ENCODE results near the gene EEF1AKMT1. TPM values are rescaled to one million over a fixed set of nuclear protein-coding genes. Genes with fewer than 3 reads are reported as not detected.

EEF1AKMT1 gene
- polyA plus RNA-seq, 1 donor from 2014 or later: 8.2 TPM

GRCh38 chr13:20796791-20797508, 23.2 kb upstream of the EEF1AKMT1 start:
- no peaks in the 10 kb centered on the region for H3K27me3 ChIP-seq (ENCODE audit: insufficient read depth, low read depth, low read length)
- no peak overlapping the region for H3K27ac ChIP-seq (ENCODE audit: low read length)
- H3F3A ChIP-seq (ENCODE audit: insufficient read depth, low read length, poor library complexity, severe bottlenecking): no peaks in the 10 kb centered on the region
- H3K9me3 ChIP-seq (ENCODE audit: low read length): no peaks in the 10 kb centered on the region
- no peak overlapping the region for H3K4me3 ChIP-seq (ENCODE audit: low read length)
- H3K9ac ChIP-seq (ENCODE audit: low read length): no peak overlapping the region
- H3K4me2 ChIP-seq (ENCODE audit: low read length): no peak overlapping the region
- H3K79me2 ChIP-seq (replicated peaks; ENCODE audit: insufficient read depth, low read length): no peaks in the 10 kb centered on the region
- H2AFZ ChIP-seq (ENCODE audit: low read depth, low read length): no peak overlapping the region
- H3K36me3 ChIP-seq (ENCODE audit: insufficient read depth, low read length): peaks cover 3% of the 10 kb centered on the region
- TF ChIP-seq EP300 (conservative IDR thresholded peaks at IDR 0.05; ENCODE audit: poor library complexity, severe bottlenecking) (no peak), MXI1 (conservative IDR thresholded peaks at IDR 0.05; ENCODE audit: poor library complexity, severe bottlenecking) (no peak)
- H3K9me2 ChIP-seq (ENCODE audit: insufficient read depth, low read length): no peaks in the 10 kb centered on the region
- H4K20me1 ChIP-seq (ENCODE audit: insufficient read depth): no peaks in the 10 kb centered on the region

- Histone ChIP-seq H3K9me2 (ENCODE audit: insufficient read depth, low read length) (no peaks in the 10 kb centered on the region), H3F3A (ENCODE audit: insufficient read depth, low read length, poor library complexity, severe bottlenecking) (no peaks in the 10 kb centered on the region), H2AFZ (ENCODE audit: low read depth, low read length) (no peak overlapping the region), H3K9me3 (ENCODE audit: low read length) (no peaks in the 10 kb centered on the region), H3K9ac (ENCODE audit: low read length) (no peak overlapping the region), H3K27ac (ENCODE audit: low read length) (no peak overlapping the region), H3K27me3 (ENCODE audit: insufficient read depth, low read depth, low read length) (no peaks in the 10 kb centered on the region), H3K4me2 (ENCODE audit: low read length) (no peak overlapping the region), H3K4me3 (ENCODE audit: low read length) (no peak overlapping the region), H3K79me2 (replicated peaks; ENCODE audit: insufficient read depth, low read length) (no peaks in the 10 kb centered on the region), H3K36me3 (ENCODE audit: insufficient read depth, low read length) (peaks cover 8% of the 10 kb centered on the region), H4K20me1 (ENCODE audit: insufficient read depth) (no peaks in the 10 kb centered on the region)
- no peak for TF ChIP-seq TAF1 (IDR thresholded peaks at IDR 0.05; ENCODE audit: low read depth)
Observed at GRCh38 chr13:20789665-20790064, 15.9 kb upstream of the EEF1AKMT1 start.

- H4K20me1 ChIP-seq (ENCODE audit: insufficient read depth): no peaks in the 10 kb centered on the region
- no peaks in the 10 kb centered on the region for H3K9me2 ChIP-seq (ENCODE audit: insufficient read depth, low read length)
- H3K27me3 ChIP-seq (ENCODE audit: insufficient read depth, low read depth, low read length): no peaks in the 10 kb centered on the region
- H3K27ac ChIP-seq (ENCODE audit: low read length): no peak overlapping the region
- TF ChIP-seq TAF1 (IDR thresholded peaks at IDR 0.05; ENCODE audit: low read depth) (no peak), CTCF (IDR thresholded peaks at IDR 0.05; ENCODE audit: poor library complexity, severe bottlenecking) (no peak), REST (IDR thresholded peaks at IDR 0.05; ENCODE audit: borderline replicate concordance) (no peak), EP300 (conservative IDR thresholded peaks at IDR 0.05; ENCODE audit: poor library complexity, severe bottlenecking) (no peak), SMC3 (conservative IDR thresholded peaks at IDR 0.05; ENCODE audit: poor library complexity) (no peak), RAD21 (conservative IDR thresholded peaks at IDR 0.05) (no peak)
- H3F3A ChIP-seq (ENCODE audit: insufficient read depth, low read length, poor library complexity, severe bottlenecking): no peaks in the 10 kb centered on the region
- no peak overlapping the region for H3K4me2 ChIP-seq (ENCODE audit: low read length)
- H2AFZ ChIP-seq (ENCODE audit: low read depth, low read length): no peak overlapping the region
- no peak overlapping the region for H3K4me3 ChIP-seq (ENCODE audit: low read length)
- no peaks in the 10 kb centered on the region for H3K9me3 ChIP-seq (ENCODE audit: low read length)
- H3K79me2 ChIP-seq (replicated peaks; ENCODE audit: insufficient read depth, low read length): no peaks in the 10 kb centered on the region
- peaks cover 5% of the 10 kb centered on the region for H3K36me3 ChIP-seq (ENCODE audit: insufficient read depth, low read length)
- no peak overlapping the region for H3K9ac ChIP-seq (ENCODE audit: low read length)
Observed at GRCh38 chr13:20788312-20788711, 14.6 kb upstream of the EEF1AKMT1 start.
